Karpas-422 (cell line): ENCODE data around the gene RIOK2. TPM values are rescaled to one million over a fixed set of nuclear protein-coding genes. Genes with fewer than 3 reads are reported as not detected.

ENCODE experiments used
- DNase-seq: peaks from one replicate; pipeline ENCODE4 v3.0.0-alpha.2; 2015
- H2AFZ ChIP-seq: fragments of 200-600 bp; sonication (generic); 2 replicates; pipeline ENCODE4 v1.6.1; 2014; ENCODE audit warnings: antibody characterized with exemption, low read length, mixed read lengths
- H3K27ac ChIP-seq: fragments of 200-600 bp; sonication (generic); 2 replicates; pipeline ENCODE4 v1.5.1; 2014; ENCODE audit warnings: mild to moderate bottlenecking, low read length, moderate library complexity
- H3K27me3 ChIP-seq: fragments of 200-600 bp; sonication (generic); 2 replicates; pipeline ENCODE4 v1.6.1; 2014; ENCODE audit warnings: low read length, mixed read lengths
- H3K36me3 ChIP-seq: fragments of 200-600 bp; sonication (generic); 2 replicates; pipeline ENCODE4 v1.6.1; 2014; ENCODE audit warnings: low read length, mixed read lengths; ENCODE audit not compliant: insufficient read depth
- H3K4me1 ChIP-seq: fragments of 200-600 bp; sonication (generic); 2 replicates; pipeline ENCODE4 v1.6.1; 2014; ENCODE audit warnings: mild to moderate bottlenecking, low read length, mixed read lengths
- H3K4me2 ChIP-seq: fragments of 200-600 bp; sonication (generic); 2 replicates; pipeline ENCODE4 v1.6.1; 2014; ENCODE audit warnings: low read length, low read depth, mild to moderate bottlenecking; ENCODE audit not compliant: poor library complexity, severe bottlenecking
- H3K4me3 ChIP-seq: fragments of 200-600 bp; sonication (generic); 2 replicates; pipeline ENCODE4 v1.5.1; 2014; ENCODE audit warnings: mild to moderate bottlenecking, antibody characterized with exemption, low read length, mixed read lengths
- H3K79me2 ChIP-seq: fragments of 200-600 bp; sonication (generic); 2 replicates; pipeline ENCODE4 v1.6.1; 2014; ENCODE audit warnings: mild to moderate bottlenecking, low read length, mixed read lengths
- H3K9ac ChIP-seq: fragments of 200-600 bp; sonication (generic); 2 replicates; pipeline ENCODE4 v1.6.0; 2014; ENCODE audit warnings: low read length
- H3K9me2 ChIP-seq: fragments of 200-600 bp; sonication (generic), shearing (Covaris generic); replicated peaks from 2 replicates; pipeline ENCODE4 v1.6.0; 2014; ENCODE audit warnings: mild to moderate bottlenecking, low read length, moderate library complexity; ENCODE audit not compliant: insufficient read depth
- H3K9me3 ChIP-seq: fragments of 300-700, 200-600 bp; sonication (generic); 2 replicates; pipeline ENCODE4 v1.6.1; 2014; ENCODE audit warnings: low read length, mixed read lengths
- H4K20me1 ChIP-seq: fragments of 200-600 bp; sonication (generic); 2 replicates; pipeline ENCODE4 v1.6.1; 2014; ENCODE audit warnings: mild to moderate bottlenecking, antibody characterized with exemption, low read length, low read depth; ENCODE audit not compliant: insufficient read depth
- small RNA-seq: library from RNA; depleted of rRNA; stranded (forward); fragments of <200 nt; gene quantifications from one replicate; pipeline ENCODE3, GENCODE V24; 2014
- total RNA-seq: library from RNA; depleted of rRNA; stranded (reverse); fragments of >200 nt; shearing (Covaris generic); gene quantifications from 2 replicates; pipeline ENCODE4 v1.2.3, GENCODE V29; 2014; ENCODE audit warnings: low replicate concordance; rRNA removed

The RIOK2 gene
- total RNA-seq, 1 experiment from 2014 or later, result 28.9 TPM

GRCh38 chr5:97118261-97119006 lies 64.6 kb downstream of the RIOK2 start:
- Histone ChIP-seq H3K9me3 (no peaks in the 10 kb centered on the region), H3K9ac (no peak overlapping the region), H3K79me2 (no peaks in the 10 kb centered on the region), H3K36me3 (no peaks in the 10 kb centered on the region), H3K4me2 (no peak overlapping the region), H3K9me2 (no peaks in the 10 kb centered on the region), H4K20me1 (no peaks in the 10 kb centered on the region), H2AFZ (no peak overlapping the region), H3K27ac (no peak overlapping the region), H3K4me1 (no peaks in the 10 kb centered on the region; the same call in 1 of the 2 replicates), H3K4me3 (no peak overlapping the region), H3K27me3 (no peaks in the 10 kb centered on the region)
- no peak for DNase-seq

- H3K79me2 ChIP-seq, result no peaks in the 10 kb centered on the region
- no peak overlapping the region for H3K4me3 ChIP-seq
- H3K27ac ChIP-seq, result no peak overlapping the region
- H3K9ac ChIP-seq, result no peak overlapping the region
- no peaks in the 10 kb centered on the region; the same call in 1 of the 2 replicates for H3K4me1 ChIP-seq
- H2AFZ ChIP-seq, result no peak overlapping the region
- H3K9me2 ChIP-seq, result no peaks in the 10 kb centered on the region
- H3K4me2 ChIP-seq, result no peak overlapping the region
- no peaks in the 10 kb centered on the region for H3K36me3 ChIP-seq
- H3K9me3 ChIP-seq, result no peaks in the 10 kb centered on the region
- H3K27me3 ChIP-seq, result no peaks in the 10 kb centered on the region
- no peaks in the 10 kb centered on the region for H4K20me1 ChIP-seq
- DNase-seq, result no peak
These were observed 67.1 kb downstream of the RIOK2 start for GRCh38 chr5:97115932-97116331.

- Histone ChIP-seq H3K4me3 (no peak overlapping the region), H3K36me3 (no peaks in the 10 kb centered on the region), H3K4me2 (no peak overlapping the region), H4K20me1 (no peaks in the 10 kb centered on the region), H2AFZ (no peak overlapping the region), H3K79me2 (no peaks in the 10 kb centered on the region), H3K27me3 (no peaks in the 10 kb centered on the region), H3K9ac (no peak overlapping the region), H3K4me1 (no peaks in the 10 kb centered on the region), H3K9me2 (no peaks in the 10 kb centered on the region), H3K9me3 (no peaks in the 10 kb centered on the region), H3K27ac (no peak overlapping the region)
- no peak for DNase-seq
These were observed 70.8 kb downstream of the RIOK2 start for GRCh38 chr5:97112230-97112629.

- Histone ChIP-seq H3K4me1 (no peaks in the 10 kb centered on the region), H2AFZ (no peak overlapping the region), H3K36me3 (no peaks in the 10 kb centered on the region), H3K9me3 (no peaks in the 10 kb centered on the region), H3K27ac (no peak overlapping the region), H3K9ac (no peak overlapping the region), H4K20me1 (no peaks in the 10 kb centered on the region), H3K4me3 (no peak overlapping the region), H3K4me2 (no peak overlapping the region), H3K9me2 (no peaks in the 10 kb centered on the region), H3K27me3 (no peaks in the 10 kb centered on the region), H3K79me2 (no peaks in the 10 kb centered on the region)
- no peak for DNase-seq
These were observed 71.4 kb downstream of the RIOK2 start for GRCh38 chr5:97111616-97112015.

- H3K27ac ChIP-seq, result no peak overlapping the region
- H2AFZ ChIP-seq, result no peak overlapping the region
- no peaks in the 10 kb centered on the region for H3K36me3 ChIP-seq
- no peaks in the 10 kb centered on the region for H3K79me2 ChIP-seq
- H3K4me1 ChIP-seq, result no peaks in the 10 kb centered on the region
- H3K4me3 ChIP-seq, result no peak overlapping the region
- no peaks in the 10 kb centered on the region for H3K27me3 ChIP-seq
- H3K9ac ChIP-seq, result no peak overlapping the region
- no peaks in the 10 kb centered on the region for H4K20me1 ChIP-seq
- H3K9me2 ChIP-seq, result no peaks in the 10 kb centered on the region
- no peaks in the 10 kb centered on the region for H3K9me3 ChIP-seq
- DNase-seq, result no peak
- H3K4me2 ChIP-seq, result no peak overlapping the region
These were observed 72.0 kb downstream of the RIOK2 start for GRCh38 chr5:97111004-97111403.

Small RNAs within 50 kb of the gene (small RNA-seq; reads per million reads assigned to genes)
- gene RNU1-73P, result not detected

Other genes starting within 250 kb of the RIOK2 start
- 38.2 and 92.3 TPM in 2 replicates for gene LNPEP, start 247.2 kb downstream of the RIOK2 start, total RNA-seq
- not detected in 2 replicates for gene LIX1, start 40.6 kb downstream of the RIOK2 start, total RNA-seq